Ovary (tissue), 9 donors: ENCODE results near the gene EAPP. TPM values are rescaled to one million over a fixed set of nuclear protein-coding genes. Genes with fewer than 3 reads are reported as not detected.
A peak's percentile ranks its signal among the peaks of the same experiment; 100 is the strongest.
"Not testable (repeated sequence)": the region's sequence is repeated elsewhere in the genome, so short reads cannot be mapped to it uniquely, and the experiment has no call there.

Experiments
- DNase-seq, 5 donors: peaks; one replicate each; pipeline ENCODE4 v3.0.0-alpha.2; 2019 to 2020
- H3K27ac ChIP-seq, 2 donors: fragments of 200-600 bp; one replicate each; pipeline versions ENCODE4 v1.5.1 to v1.8.0; 2019 to 2022
- H3K27me3 ChIP-seq: fragments of 200-600 bp; one replicate; pipeline ENCODE4 v1.8.0; 2022
- H3K36me3 ChIP-seq: fragments of 200-600 bp; sonication (generic); one replicate; pipeline ENCODE4 v1.5.1; 2019
- H3K4me1 ChIP-seq: one replicate; pipeline ENCODE4 v1.8.1; 2013; ENCODE audit warnings: mild to moderate bottlenecking, moderate library complexity; ENCODE audit not compliant: insufficient read depth
- H3K4me3 ChIP-seq: fragments of 200-600 bp; sonication (generic); one replicate; pipeline ENCODE4 v1.5.1; 2017
- H3K9me3 ChIP-seq, 2 donors: fragments of 200-600 bp in 1 of 2; sonication (generic) in 1 of 2; one replicate each; pipeline versions ENCODE4 v1.5.1 to v1.8.1; 2013 to 2019; ENCODE audit warnings: mild to moderate bottlenecking in 1 of 2, moderate library complexity in 1 of 2
- EP300 ChIP-seq: sonication (generic); formaldehyde crosslinking; IDR thresholded peaks from one replicate; pipeline ENCODE4 v1.6.1; 2017; ENCODE audit warnings: antibody characterized with exemption
- POLR2A ChIP-seq: fragments of 450-650 bp; IDR thresholded peaks from one replicate; pipeline ENCODE4 v1.6.1; 2017; ENCODE audit warnings: antibody characterized with exemption, mild to moderate bottlenecking, moderate library complexity
- WGBS, 3 donors: extraction: QIAGEN DNeasy Blood & Tissue Kit in 1 of 3; methylation state at CpG; one replicate each; pipeline versions ENCODE4 v1.1.5 to v1.1.7; 2013 to 2017; 5-methylcytosine and 5-hydroxymethylcytosine counted together
- intact Hi-C, 4 donors: fragments of 100-400 bp; cut with DNase I; formaldehyde crosslinking; loops; one replicate each; pipeline versions ENCODE4 v1.11.0 to v1.15.1; 2022 to 2023
- polyA plus RNA-seq, 2 donors: library from polyadenylated mRNA; stranded (reverse); fragments of 200-250 nt in 1 of 2; fragments of 350-450 nt in 1 of 2; fragmentation: Illumina TruSeq in 1 of 2; extraction: RNeasy Lipid Tissue Mini Kit (QIAGEN cat#74804) in 1 of 2; gene quantifications; one replicate each; pipeline ENCODE4 v1.2.3, GENCODE V29; 2013 to 2014
- total RNA-seq, 7 donors: library from RNA; depleted of rRNA in 2 of 7; stranded (reverse); fragments of >200 nt in 2 of 7; fragmentation: NEBNext Ultra II Directional in 3 of 7; extraction: Animal tissue kit (Norgen Biotek cat#: 25700) in 3 of 7; gene quantifications; one replicate each; pipeline versions ENCODE4 v1.1.0 to v1.2.4, GENCODE V29; 2016 to 2023
- TF ChIP-seq, protein P1 (sequence below), 3 donors: fragments of 450-650 bp in 2 of 3; fragments of 200-600 bp in 1 of 3; IDR thresholded peaks; one replicate each; pipeline versions ENCODE4 v1.5.1 to v1.8.0; 2016 to 2022; ENCODE audit warnings: antibody characterized with exemption in 3 of 3, mild to moderate bottlenecking in 1 of 3
- donor health status: DM: no; HTN: no; CAD: no; lungs with moderate emphysema.
- donor health status: DM: no; HTN: no; CAD: no.
- donor health status: Bipolar disorder and iron deficiency.
- donor health status: DM: yes; HTN: yes; CAD: no.
- donor health status: DM: no; HTN: no; CAD: no.
- donor health status: DM: yes; HTN: yes; CAD: no.

Gene EAPP
- total and polyA plus RNA-seq, 9 donors, result 41.1 to 67.8 (median 47.1) TPM

GRCh38 chr14:34538871-34539406 is 562 bp downstream of the EAPP start:
- DNase-seq, result no peak
- no peaks in the 10 kb centered on the region for H3K27me3 ChIP-seq
- no peak for TF ChIP-seq POLR2A
- no peak for TF ChIP-seq EP300
- TF ChIP-seq, protein P1, sequence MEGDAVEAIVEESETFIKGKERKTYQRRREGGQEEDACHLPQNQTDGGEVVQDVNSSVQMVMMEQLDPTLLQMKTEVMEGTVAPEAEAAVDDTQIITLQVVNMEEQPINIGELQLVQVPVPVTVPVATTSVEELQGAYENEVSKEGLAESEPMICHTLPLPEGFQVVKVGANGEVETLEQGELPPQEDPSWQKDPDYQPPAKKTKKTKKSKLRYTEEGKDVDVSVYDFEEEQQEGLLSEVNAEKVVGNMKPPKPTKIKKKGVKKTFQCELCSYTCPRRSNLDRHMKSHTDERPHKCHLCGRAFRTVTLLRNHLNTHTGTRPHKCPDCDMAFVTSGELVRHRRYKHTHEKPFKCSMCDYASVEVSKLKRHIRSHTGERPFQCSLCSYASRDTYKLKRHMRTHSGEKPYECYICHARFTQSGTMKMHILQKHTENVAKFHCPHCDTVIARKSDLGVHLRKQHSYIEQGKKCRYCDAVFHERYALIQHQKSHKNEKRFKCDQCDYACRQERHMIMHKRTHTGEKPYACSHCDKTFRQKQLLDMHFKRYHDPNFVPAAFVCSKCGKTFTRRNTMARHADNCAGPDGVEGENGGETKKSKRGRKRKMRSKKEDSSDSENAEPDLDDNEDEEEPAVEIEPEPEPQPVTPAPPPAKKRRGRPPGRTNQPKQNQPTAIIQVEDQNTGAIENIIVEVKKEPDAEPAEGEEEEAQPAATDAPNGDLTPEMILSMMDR (IDR thresholded peaks at IDR 0.05), result no peak
- H3K27ac ChIP-seq, result peak overlapping the region; percentile 84 to 93
- H3K4me1 ChIP-seq, result peaks cover 6% of the 10 kb centered on the region
- 1 to 2% (median 1%) methylated on average over 15 of the region's 15 CpGs for WGBS, 3 donors
- H3K4me3 ChIP-seq, result peak overlapping the region; percentile 74
- intact Hi-C loops, result loop anchor here in 1 of 4 donors (5.0 kb wide), 1 partner anchor 42 kb away; no protein-coding TSS in a partner anchor
- H3K36me3 ChIP-seq, result no peaks in the 10 kb centered on the region
- H3K9me3 ChIP-seq, result no peaks in the 10 kb centered on the region

DNA sequence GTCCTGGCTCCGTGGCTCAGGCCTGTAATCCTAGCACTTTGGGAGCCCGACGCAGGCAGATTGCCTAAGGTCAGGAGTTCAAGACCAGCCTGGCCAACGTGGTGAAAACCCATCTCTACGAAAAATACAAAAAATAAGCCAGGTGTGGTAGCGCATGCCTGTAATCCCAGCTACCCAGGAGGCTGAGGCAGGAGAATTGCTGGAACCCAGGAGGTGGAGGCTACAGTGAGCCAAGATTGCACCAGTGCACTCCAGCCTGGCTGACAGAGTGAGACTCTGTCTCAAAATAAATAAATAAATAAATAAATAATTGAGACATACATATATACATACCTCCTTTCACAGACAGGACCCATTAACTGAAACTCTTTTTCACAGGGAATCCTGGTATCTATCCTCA is 1.4 kb downstream of the EAPP start:
- not testable (repeated sequence) for H3K9me3 ChIP-seq, H3K27me3 ChIP-seq, DNase-seq, H3K36me3 ChIP-seq, H3K4me1 ChIP-seq
- intact Hi-C loops, result loop anchor here in 1 of 4 donors (5.0 kb wide), 1 partner anchor 41 kb away; no protein-coding TSS in a partner anchor
- Histone ChIP-seq H3K27ac (peak overlapping the region in 1 of 2 donors; percentile 84), H3K4me3 (peak overlapping the region; percentile 74)
- 26 to 37% (median 27%) methylated on average over 6 of the region's 6 CpGs for WGBS, 3 donors

GRCh38 chr14:34537677-34538009 is 1.9 kb downstream of the EAPP start:
- intact Hi-C loops, result loop anchor here in 1 of 4 donors (5.0 kb wide), 1 partner anchor 40 kb away; no protein-coding TSS in a partner anchor
- Histone ChIP-seq H3K27ac (no peak overlapping the region), H3K36me3 (no peaks in the 10 kb centered on the region), H3K9me3 (no peaks in the 10 kb centered on the region), H3K27me3 (no peaks in the 10 kb centered on the region), H3K4me1 (peaks cover 6% of the 10 kb centered on the region), H3K4me3 (peak overlapping the region; percentile 21)
- 37 to 58% (median 47%) methylated on average over 4 of the region's 4 CpGs for WGBS, 3 donors
- no peak for DNase-seq
- TF ChIP-seq EP300 (no peak), POLR2A (no peak)
- TF ChIP-seq, protein P1 (IDR thresholded peaks at IDR 0.05), result no peak

DNA sequence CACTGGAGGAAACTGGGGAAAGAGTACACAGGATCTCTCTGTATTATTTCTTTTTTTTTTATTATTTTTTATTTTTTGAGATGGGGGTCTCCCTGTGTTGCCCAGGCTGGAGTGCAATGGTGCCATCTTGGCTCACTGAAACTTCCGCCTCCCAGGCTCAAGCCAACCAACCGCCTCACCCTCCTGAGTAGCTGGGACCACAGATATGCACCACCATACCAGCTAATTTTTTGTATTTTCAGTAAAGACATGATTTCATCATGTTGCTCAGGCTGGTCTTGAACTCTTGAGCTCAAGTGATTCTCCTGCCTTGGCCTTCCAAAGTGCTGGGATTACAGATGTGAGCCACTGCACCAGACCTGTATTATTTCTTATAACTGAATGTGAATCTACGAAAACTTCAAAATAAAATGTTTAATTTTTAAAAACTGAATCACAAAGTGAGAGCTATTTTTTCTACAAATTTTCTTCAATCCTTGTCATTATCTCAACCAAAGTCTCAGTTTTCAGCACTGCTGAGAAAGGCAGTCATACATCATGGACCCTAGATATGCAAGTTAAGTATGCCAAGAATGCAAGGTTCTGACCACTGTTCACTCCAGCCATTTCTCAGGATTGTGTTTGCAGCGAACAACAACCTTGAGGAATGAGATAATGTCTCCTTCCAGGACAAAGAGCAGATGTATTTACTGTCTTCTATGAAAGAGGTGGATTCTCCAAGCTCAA is 2.4 kb downstream of the EAPP start:
- Histone ChIP-seq H3K4me3 (no peak overlapping the region), H3K27me3 (no peaks in the 10 kb centered on the region), H3K9me3 (no peaks in the 10 kb centered on the region), H3K4me1 (peaks cover 6% of the 10 kb centered on the region), H3K36me3 (no peaks in the 10 kb centered on the region), H3K27ac (no peak overlapping the region)
- TF ChIP-seq, protein P1 (IDR thresholded peaks at IDR 0.05), result no peak
- TF ChIP-seq POLR2A (no peak), EP300 (no peak)
- intact Hi-C loops, result loop anchor here in 1 of 4 donors (5.0 kb wide), 1 partner anchor 40 kb away; no protein-coding TSS in a partner anchor
- WGBS, 3 donors, result 70 to 73% (median 71%) methylated on average over 4 of the region's 4 CpGs
- DNase-seq, result no peak

- Histone ChIP-seq H3K27ac (no peak overlapping the region), H3K9me3 (no peaks in the 10 kb centered on the region), H3K27me3 (no peaks in the 10 kb centered on the region), H3K4me3 (no peak overlapping the region), H3K4me1 (no peaks in the 10 kb centered on the region), H3K36me3 (no peaks in the 10 kb centered on the region)
- DNase-seq, result no peak
- WGBS, 3 donors, result 90 to 100% (median 92%) methylated on average over 1 of the region's 1 CpG
- intact Hi-C loops, result no loop called here
- TF ChIP-seq, protein P1 (IDR thresholded peaks at IDR 0.05), result no peak
- TF ChIP-seq POLR2A, result no peak
- TF ChIP-seq EP300, result no peak
Measured at GRCh38 chr14:34527591-34527990, 11.9 kb downstream of the EAPP start.

- H3K4me1 ChIP-seq, H3K27me3 ChIP-seq, H3K27ac ChIP-seq, intact Hi-C loops, DNase-seq, H3K4me3 ChIP-seq, H3K36me3 ChIP-seq, H3K9me3 ChIP-seq: not testable (repeated sequence)
- whole genome bisulfite sequencing, 3 donors, result 96 to 98% (median 96%) methylated on average over 8 of the region's 8 CpGs
Measured at GRCh38 chr14:34524216-34524615, 15.3 kb downstream of the EAPP start.
